ENCODE results near the gene CES3. TPM values are rescaled to one million over a fixed set of nuclear protein-coding genes. Genes with fewer than 3 reads are reported as not detected.
A peak's percentile ranks its signal among the peaks of the same experiment; 100 is the strongest.

The CES3 gene
- total RNA-seq, 4 donors from 2014 or later = 1.5 to 7.1 (median 3.6) TPM

DNA sequence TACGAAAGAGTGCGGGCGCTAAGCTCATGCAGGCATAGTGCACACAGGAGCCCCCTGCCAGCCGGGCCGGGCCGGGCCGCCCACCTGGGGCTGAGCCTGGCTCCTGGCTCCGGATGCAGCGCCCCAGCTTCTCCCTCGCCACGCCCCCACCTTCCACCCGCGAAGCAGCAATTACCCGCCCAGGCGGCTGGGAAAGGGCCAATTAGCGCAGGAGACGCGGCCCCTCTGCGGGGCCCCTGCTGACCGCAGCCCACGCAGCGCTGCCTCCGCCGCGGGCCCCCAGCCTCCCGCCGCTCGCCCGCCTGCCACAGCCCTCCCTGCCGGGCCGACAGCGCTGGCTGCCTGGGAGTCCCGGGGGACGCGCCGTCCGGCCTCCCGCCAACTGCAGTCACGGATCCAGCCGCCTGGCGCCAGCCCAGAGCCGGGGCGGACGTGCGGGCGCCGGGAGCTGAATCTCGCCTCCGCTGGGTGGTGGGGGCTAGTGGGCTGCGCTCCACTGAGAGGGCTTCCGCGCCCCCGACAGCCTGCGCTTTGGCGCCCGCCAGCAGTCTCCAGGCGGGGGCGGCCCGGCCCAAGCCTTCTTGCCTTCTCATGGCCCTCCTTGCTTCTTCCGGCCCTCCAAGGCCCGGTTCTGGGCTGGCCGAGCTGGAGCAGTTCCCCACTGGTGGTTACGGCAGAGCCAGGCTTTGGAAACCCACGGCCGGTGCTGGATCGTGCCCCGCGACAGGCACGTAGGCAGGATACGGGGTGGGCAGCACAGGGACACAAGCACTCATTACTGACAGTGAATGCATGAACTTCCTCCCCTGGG lies 53.0 kb downstream of the CES3 start:
- DNase-seq = no peak
- 6% methylated on average over 7 of the region's 70 CpGs; no CpG with 5 or more reads in 1 of the 2 donors for WGBS, 2 donors
- H3K4me3 ChIP-seq = peak overlapping the region; percentile 39 to 78 (median 56)
- H3K9me3 ChIP-seq = no peaks in the 10 kb centered on the region
- intact Hi-C loops (cut with DNase I) = loop anchor here (10.0 kb wide), 1 partner anchor 141 kb away; the partner anchor contains the start of genes B3GNT9, FBXL8 and TRADD
- peaks cover 0 to 20% (median 0%) of the 10 kb centered on the region in 4 donors for H3K27me3 ChIP-seq
- H3K4me1 ChIP-seq = peaks cover 10 to 28% (median 13%) of the 10 kb centered on the region in 3 donors
- TF ChIP-seq POLR2A (IDR thresholded peaks at IDR 0.05) = peak in 1 of 4 donors; percentile 4
- TF ChIP-seq, protein P1, sequence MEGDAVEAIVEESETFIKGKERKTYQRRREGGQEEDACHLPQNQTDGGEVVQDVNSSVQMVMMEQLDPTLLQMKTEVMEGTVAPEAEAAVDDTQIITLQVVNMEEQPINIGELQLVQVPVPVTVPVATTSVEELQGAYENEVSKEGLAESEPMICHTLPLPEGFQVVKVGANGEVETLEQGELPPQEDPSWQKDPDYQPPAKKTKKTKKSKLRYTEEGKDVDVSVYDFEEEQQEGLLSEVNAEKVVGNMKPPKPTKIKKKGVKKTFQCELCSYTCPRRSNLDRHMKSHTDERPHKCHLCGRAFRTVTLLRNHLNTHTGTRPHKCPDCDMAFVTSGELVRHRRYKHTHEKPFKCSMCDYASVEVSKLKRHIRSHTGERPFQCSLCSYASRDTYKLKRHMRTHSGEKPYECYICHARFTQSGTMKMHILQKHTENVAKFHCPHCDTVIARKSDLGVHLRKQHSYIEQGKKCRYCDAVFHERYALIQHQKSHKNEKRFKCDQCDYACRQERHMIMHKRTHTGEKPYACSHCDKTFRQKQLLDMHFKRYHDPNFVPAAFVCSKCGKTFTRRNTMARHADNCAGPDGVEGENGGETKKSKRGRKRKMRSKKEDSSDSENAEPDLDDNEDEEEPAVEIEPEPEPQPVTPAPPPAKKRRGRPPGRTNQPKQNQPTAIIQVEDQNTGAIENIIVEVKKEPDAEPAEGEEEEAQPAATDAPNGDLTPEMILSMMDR (IDR thresholded peaks at IDR 0.05) = peak in 3 of 6 experiments; percentile 8 to 44 (median 16)
- no peaks in the 10 kb centered on the region for H3K36me3 ChIP-seq
- peak overlapping the region; percentile 48 to 77 (median 60) for H3K27ac ChIP-seq

- H3K9me3 ChIP-seq = no peaks in the 10 kb centered on the region
- intact Hi-C loops (cut with DNase I) = loop anchor here (10.0 kb wide), 1 partner anchor 140 kb away; the partner anchor contains the start of genes B3GNT9, FBXL8 and TRADD
- H3K27ac ChIP-seq = peak overlapping the region in 3 of 4 donors; percentile 48 to 69 (median 51)
- no peaks in the 10 kb centered on the region for H3K36me3 ChIP-seq
- peaks cover 10 to 28% (median 13%) of the 10 kb centered on the region in 3 donors for H3K4me1 ChIP-seq
- DNase-seq = no peak
- H3K4me3 ChIP-seq = peak overlapping the region; percentile 39 to 78 (median 56)
- WGBS, 2 donors = 51 to 68% methylated on average over 6 of the region's 6 CpGs
- H3K27me3 ChIP-seq = peaks cover 0 to 20% (median 0%) of the 10 kb centered on the region in 4 donors
- TF ChIP-seq, protein P1 (IDR thresholded peaks at IDR 0.05) = no peak
- TF ChIP-seq POLR2A (IDR thresholded peaks at IDR 0.05) = no peak
Measured at GRCh38 chr16:67014634-67015312, 53.7 kb downstream of the CES3 start.

- DNase-seq = no peak
- intact Hi-C loops (cut with DNase I) = loop anchor here (10.0 kb wide), 1 partner anchor 139 kb away; the partner anchor contains the start of genes B3GNT9, FBXL8 and TRADD
- no peak for TF ChIP-seq POLR2A (IDR thresholded peaks at IDR 0.05)
- TF ChIP-seq, protein P1 (IDR thresholded peaks at IDR 0.05) = peak in 1 of 6 experiments; percentile 5
- peaks cover 10 to 28% (median 13%) of the 10 kb centered on the region in 3 donors for H3K4me1 ChIP-seq
- no peaks in the 10 kb centered on the region for H3K36me3 ChIP-seq
- H3K27me3 ChIP-seq = peaks cover 0 to 20% (median 0%) of the 10 kb centered on the region in 4 donors
- H3K27ac ChIP-seq = no peak overlapping the region
- 86 to 94% methylated on average over 9 of the region's 9 CpGs for WGBS, 2 donors
- no peaks in the 10 kb centered on the region for H3K9me3 ChIP-seq
- H3K4me3 ChIP-seq = no peak overlapping the region
Measured at GRCh38 chr16:67015313-67015731, 54.3 kb downstream of the CES3 start.

DNA sequence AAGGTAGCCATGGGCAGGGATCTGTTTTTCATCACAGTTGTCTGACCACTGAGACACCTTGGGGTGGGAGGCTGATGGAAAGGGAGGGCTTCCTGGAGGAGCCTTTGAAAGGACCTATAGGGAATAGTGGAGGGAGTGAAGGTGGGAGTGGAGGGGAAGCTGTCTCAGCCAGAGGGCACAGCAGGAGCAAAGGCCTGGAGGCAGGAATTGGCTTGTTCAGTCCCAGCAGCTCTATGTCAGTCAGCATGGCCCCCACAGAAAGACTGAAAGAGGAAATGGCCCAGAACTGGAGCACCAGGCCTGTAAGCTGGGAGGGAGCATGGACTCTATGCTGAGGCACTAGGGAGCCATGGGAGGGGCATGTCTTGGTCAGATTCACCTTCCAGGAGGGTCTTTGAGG lies 55.1 kb downstream of the CES3 start:
- H3K27me3 ChIP-seq = peaks cover 0 to 20% (median 0%) of the 10 kb centered on the region in 4 donors
- no peak overlapping the region for H3K4me3 ChIP-seq
- TF ChIP-seq, protein P1 (IDR thresholded peaks at IDR 0.05) = no peak
- TF ChIP-seq POLR2A (IDR thresholded peaks at IDR 0.05) = no peak
- H3K36me3 ChIP-seq = no peaks in the 10 kb centered on the region
- intact Hi-C loops (cut with DNase I) = loop anchor here (10.0 kb wide), 1 partner anchor 139 kb away; the partner anchor contains the start of genes B3GNT9, FBXL8 and TRADD
- H3K27ac ChIP-seq = no peak overlapping the region
- no peak for DNase-seq
- no peaks in the 10 kb centered on the region for H3K9me3 ChIP-seq
- H3K4me1 ChIP-seq = peaks cover 10 to 28% (median 13%) of the 10 kb centered on the region in 3 donors
